Stimulated activated CD8-positive, alpha-beta memory T cell treated with anti-CD3 and anti-CD28 coated beads, Interleukin-15, amount 100 ng/mL, for 1 hour (primary cell): Measurements from ENCODE around the gene STXBP1.

Experiments
- DNase-seq: peaks from one replicate; pipeline ENCODE4 v3.0.0-alpha.2; 2020; ENCODE audit warnings: low read depth

The STXBP1 gene

DNA sequence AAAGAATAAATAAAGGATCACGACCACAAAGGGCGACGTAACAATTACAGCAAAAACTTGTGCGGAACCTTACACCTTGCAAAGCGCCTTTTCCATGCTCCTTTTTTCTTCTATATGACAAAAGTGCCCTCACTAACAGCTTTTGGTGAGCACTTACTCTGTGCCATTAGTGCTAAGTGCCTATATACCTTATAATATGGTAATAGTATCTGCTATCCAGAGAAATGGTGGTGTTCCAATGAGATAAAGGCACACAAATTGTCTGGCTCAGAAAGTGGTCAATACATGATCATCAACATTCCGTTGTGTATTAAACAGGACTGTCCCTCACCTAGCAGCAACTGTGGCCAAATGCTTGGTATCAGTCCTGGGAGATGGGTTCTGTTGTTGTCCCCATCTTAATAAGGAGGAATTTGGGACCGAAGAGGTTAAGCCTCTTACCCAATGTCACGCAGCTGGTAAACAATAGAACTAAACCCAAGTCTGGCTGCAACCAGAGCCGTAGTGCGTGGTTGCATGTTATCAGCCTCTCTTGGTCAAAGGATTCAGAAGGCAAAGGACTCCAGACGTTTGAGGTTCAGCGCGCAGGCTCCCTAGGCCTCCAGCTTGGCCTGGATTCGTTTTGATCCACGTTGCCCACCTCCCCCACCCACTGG, 123.6 kb downstream of the STXBP1 start:
- DNase-seq: no peak

GRCh38 chr9:127738666-127739065, 126.6 kb downstream of the STXBP1 start:
- DNase-seq: no peak

- no peak for DNase-seq
These were observed 127.7 kb downstream of the STXBP1 start for GRCh38 chr9:127739614-127740330.

- DNase-seq: no peak
These were observed 129.9 kb downstream of the STXBP1 start for GRCh38 chr9:127741831-127742434.
